ENCODE data around the gene TOM1L1. TPM values are rescaled to one million over a fixed set of nuclear protein-coding genes. Genes with fewer than 3 reads are reported as not detected.
"Not testable (repeated sequence)": the region's sequence is repeated elsewhere in the genome, so short reads cannot be mapped to it uniquely, and the experiment has no call there.

Gene TOM1L1, protein sequence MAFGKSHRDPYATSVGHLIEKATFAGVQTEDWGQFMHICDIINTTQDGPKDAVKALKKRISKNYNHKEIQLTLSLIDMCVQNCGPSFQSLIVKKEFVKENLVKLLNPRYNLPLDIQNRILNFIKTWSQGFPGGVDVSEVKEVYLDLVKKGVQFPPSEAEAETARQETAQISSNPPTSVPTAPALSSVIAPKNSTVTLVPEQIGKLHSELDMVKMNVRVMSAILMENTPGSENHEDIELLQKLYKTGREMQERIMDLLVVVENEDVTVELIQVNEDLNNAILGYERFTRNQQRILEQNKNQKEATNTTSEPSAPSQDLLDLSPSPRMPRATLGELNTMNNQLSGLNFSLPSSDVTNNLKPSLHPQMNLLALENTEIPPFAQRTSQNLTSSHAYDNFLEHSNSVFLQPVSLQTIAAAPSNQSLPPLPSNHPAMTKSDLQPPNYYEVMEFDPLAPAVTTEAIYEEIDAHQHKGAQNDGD
- total RNA-seq (2014; rRNA removed; shearing (Covaris generic)), result 9.2 and 10.5 TPM in 2 replicates
- polyA plus RNA-seq (2015; cell fraction: cytosol; rRNA removed), result 21.3 and 25.4 TPM in 2 replicates
- polyA plus RNA-seq (2015; cell fraction: nucleus; rRNA removed), result 21.7 and 24.4 TPM in 2 replicates

DNA sequence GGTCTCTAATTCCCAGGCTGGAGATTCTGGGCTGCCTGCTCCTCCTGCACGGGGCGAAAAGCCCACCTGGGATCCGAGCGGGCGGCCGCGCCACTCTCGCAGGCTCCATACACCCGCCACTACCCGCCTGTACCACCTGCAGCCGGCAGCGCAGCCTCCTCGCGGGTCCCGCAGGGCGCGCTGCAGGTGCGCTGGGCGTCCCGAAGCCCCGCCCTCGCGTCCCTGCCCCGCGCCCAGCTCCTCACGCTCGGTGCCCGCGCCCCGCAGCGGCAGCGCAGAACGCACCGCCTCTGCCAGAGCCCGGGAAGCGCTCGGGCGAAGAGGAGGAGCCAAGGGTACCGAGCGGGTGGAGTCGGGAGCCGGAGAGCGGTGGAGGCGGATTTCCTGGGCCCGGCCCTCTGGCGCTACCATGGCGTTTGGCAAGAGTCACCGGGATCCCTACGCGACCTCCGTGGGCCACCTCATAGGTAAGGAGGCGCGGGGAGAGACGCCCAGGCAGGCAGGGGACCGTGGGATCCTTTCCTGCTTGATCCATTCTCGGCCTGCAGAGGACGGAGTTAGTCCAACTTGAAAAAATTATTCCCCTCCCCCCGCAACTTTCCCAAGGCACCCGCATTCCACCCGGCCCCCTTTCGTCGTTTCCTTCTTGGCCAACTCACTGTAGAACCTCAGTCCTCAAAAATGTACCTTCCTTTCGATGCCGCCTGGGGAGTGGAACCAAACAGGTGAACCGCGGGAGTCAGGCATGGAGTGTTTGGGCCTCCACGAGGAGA is at the start of gene TOM1L1:
TOM1L1 (plus strand) TSS at position 396 of the 773 bp plus-strand sequence; CDS start at position 410, 14 bp downstream.
- peak; percentile 48 for DNase-seq (ENCODE audit: low read depth)

DNA sequence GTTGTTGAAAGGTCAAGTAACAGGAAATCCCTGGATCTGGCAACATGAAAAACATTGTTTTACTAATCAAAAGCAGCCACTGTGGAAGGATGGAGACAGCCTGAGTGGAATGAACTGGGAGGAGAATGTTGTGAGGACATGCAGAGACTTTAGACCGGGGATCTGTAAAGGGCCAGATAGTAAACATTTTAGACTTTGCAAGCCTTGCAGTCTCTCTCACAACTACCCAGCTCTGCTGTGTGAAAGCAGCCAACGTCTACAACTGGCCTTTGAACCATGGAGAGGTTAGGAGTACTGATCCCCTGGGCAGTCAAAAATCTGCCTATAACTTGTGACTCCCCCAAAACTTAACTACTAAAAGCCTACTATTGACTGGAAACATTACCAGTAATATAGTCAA is 41.5 kb upstream of the TOM1L1 start:
- DNase-seq (ENCODE audit: low read depth), result no peak

DNA sequence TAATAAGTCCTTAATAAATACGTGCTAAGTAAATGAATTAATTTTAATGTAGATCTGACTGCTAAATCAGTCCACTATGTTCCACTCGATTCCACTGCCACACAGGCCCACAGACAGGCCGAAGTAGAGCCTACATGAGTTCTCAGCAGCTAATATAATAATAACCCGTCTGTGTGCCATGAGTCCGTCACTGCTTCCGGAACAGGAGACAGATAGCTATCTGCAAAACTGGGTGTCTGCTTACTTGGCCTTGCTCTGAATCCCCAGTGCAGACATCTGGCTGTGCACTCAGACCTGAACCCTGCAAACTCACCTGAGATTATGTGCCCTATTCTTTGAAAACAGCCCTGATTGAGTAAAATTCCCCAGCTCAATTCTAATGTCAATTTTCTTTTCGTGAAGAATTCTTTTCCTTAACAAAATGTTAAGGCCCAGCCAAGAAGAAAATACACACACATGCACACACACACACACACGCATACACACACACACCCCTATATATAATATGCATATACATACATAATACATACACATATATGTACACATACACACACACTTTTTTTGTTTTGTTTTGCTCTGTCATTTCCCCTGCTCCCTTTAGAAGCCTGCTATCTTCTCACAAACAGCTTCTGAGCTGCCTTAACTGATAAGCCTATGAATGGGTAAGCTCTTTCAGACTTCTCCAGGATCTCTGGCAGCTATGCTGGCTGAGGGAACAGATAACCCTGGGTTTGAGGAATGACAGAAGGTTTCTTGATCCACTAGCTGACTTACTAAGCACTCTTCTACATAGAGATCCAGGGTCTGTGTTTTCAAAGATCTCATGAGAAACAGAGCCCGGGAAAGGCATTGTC is 39.8 kb upstream of the TOM1L1 start:
- no peak for DNase-seq (ENCODE audit: low read depth)

DNA sequence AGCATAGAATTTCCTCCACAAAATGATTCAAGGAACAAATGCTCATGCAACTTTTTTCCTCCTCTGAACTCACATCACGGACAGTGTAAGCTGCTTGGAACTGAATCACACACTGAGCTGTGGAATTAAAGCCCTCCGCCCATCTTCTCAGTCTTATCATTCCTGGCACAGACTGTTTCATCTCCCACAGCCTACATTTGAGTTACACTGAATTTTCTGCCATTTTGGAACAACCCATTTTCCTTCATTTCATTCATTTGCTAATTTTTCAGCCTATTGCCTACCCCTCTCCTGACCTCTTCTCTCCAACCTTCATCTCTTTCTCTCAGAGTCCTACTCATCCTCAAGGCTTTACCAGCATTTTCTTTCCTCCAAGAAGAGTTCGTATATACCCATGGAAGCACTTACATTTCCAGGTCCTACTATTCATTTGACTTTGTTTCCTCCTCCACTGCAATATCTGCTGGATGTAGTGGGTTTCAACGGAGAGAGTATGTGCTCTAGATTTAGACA is 39.1 kb upstream of the TOM1L1 start:
- no peak for DNase-seq (ENCODE audit: low read depth)

DNA sequence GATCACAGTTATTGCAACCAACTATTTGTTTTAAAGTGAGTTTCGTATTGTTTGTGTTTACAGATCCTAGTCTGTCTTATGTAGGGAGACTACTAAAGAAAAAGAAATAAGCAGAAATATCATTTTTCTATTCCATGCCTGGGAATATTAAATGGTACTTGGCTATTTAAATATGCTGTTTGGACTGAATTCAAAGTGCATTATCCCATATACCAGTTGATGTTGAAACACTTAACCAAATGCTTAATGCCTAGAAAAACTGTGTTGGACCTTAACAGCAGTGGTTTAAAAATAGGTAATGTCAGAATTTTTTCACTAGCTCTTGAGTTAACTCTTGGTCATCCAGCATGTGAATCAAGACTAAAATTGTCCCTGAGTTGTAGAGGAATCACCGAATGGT is 37.5 kb upstream of the TOM1L1 start:
- DNase-seq (ENCODE audit: low read depth), result no peak

DNA sequence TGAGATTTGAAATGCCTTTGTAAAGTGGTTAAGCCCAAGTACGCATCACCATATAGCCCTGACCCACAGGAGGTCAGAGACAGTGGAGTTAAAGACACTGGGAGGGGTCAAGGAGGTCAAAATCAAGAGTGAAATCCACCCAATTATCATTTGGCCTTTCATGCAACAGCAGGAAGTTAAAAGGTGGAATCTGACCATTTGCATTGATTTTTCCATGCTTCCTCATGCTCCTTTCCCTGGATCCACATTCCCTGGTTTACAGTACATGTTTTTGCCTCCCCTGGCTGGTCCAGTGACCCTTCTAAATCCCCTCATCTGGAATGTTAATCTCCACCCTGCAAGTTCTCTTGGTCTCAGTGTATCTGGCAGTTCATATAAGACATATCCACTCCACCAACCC is 36.6 kb upstream of the TOM1L1 start:
- no peak for DNase-seq (ENCODE audit: low read depth)

DNA sequence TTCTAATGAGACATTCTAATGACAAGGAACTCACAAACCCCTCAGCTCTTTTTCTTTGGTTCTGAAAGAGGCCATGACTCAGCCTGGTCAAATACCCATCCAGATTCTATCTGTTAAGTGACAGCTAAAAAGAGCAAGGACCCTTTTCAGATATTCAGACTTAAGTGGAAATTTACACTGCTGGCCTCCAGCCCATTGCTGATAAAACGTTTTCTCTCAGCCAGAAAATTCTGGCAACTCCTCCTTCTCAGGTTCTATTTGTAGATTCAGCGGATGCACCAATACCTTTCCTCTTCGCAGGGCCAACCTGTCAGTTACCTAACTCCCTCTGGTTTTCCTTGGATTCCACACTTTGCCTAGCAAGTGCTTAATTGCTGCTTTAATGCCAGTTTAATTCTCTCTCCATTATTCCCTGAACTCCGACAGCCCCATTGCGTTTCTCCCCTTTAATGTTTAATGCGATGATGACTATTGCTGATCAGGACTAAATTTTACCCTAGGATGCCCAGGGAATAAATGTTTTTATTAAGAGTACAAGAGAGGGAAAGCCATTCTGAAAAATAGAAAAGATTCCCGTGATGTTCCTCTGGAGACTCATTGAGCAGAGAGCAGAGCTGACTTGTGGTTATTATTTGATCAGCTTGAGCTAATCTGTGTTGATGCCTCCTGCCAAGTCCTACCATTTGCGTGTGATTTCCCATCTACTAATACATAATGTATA is 35.9 kb upstream of the TOM1L1 start:
- DNase-seq (ENCODE audit: low read depth), result no peak

DNA sequence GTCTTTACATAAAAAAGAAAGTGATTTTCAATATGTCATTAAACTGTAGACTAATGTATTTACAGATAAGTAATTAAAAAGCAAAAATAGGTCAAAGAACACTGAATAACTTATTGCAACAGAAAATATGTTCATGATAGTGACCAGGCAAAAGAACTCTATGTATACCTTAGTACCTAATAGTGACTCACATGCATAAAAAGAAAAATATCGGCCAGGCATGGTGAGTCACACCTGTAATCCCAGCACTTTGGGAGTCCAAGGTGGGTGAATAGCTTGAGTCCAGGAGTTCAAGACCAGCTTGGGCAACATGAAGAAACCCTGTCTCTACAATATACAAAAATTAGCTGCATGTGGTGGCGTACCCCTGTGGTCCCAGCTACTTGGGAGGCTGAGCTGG is 33.0 kb upstream of the TOM1L1 start:
- peak; percentile 4 for DNase-seq (ENCODE audit: low read depth)

DNA sequence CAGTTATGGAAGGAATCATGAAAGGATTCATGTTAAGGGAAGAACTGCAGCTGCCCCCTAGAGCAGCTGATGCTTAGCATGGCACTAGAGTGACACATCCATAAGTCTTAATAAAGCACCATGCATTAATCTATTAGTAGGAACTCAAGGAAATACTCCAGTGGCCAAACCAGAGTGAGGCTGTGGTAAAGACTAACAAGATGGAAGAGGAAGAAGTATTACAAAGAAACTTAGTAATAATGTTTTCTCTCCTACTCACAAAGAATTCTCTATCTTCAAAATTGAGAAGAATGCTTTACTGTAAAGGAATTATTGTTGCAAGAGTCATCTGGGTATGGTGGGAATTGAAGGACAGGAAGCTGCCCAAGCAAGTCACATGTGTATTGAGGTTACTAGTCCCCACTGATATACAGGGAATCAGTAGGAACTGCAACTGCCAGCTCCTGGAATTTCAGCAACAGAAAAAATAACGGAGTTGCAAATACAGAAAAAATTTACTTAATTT is 29.9 kb upstream of the TOM1L1 start:
- peak; percentile 50 for DNase-seq (ENCODE audit: low read depth)

DNA sequence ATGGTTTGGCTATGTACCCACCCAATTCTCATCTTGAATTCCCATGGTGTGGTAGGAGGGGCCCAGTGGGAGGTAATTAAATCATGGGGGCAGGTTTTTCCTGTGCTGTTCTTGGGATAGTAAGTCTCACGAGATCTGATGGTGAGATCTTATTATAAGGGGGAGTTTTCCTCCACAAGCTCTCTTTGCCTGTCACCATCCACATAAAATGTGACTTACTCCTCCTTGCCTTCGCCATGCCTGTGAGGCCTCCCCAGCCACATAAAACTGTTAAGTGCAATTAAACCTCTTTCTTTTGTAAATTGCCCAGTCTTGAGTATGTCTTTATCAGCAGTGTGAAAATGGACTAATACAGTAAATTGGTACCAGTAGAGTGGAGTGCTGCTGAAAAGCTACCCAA is 24.7 kb upstream of the TOM1L1 start:
- not testable (repeated sequence) for DNase-seq (ENCODE audit: low read depth)

DNA sequence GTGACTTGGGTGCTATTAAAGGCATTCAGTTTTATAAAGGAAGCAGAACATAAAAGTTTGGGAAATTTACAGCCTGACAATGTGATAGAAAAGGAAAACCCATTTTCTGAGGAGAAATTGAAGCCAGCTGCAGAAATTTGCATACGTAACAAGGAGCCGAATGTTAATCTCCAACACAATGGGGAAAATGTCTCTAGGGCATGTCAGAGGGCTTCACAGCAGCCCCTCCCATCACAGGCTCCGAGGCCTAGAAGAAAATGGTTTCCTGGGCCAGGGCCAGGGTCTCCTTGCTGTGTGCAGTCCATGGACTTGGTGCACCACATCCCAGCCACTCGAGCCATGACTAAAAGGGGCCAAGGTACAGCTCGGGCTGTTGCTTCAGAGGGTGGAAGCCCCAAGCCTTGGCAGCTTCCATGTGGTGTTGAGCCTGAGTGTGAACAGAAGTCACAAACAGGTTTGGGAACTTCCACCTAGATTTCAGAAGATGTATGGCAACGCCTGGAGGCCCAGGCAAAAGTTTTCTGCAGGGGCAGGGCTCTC is 23.9 kb upstream of the TOM1L1 start:
- no peak for DNase-seq (ENCODE audit: low read depth)

DNA sequence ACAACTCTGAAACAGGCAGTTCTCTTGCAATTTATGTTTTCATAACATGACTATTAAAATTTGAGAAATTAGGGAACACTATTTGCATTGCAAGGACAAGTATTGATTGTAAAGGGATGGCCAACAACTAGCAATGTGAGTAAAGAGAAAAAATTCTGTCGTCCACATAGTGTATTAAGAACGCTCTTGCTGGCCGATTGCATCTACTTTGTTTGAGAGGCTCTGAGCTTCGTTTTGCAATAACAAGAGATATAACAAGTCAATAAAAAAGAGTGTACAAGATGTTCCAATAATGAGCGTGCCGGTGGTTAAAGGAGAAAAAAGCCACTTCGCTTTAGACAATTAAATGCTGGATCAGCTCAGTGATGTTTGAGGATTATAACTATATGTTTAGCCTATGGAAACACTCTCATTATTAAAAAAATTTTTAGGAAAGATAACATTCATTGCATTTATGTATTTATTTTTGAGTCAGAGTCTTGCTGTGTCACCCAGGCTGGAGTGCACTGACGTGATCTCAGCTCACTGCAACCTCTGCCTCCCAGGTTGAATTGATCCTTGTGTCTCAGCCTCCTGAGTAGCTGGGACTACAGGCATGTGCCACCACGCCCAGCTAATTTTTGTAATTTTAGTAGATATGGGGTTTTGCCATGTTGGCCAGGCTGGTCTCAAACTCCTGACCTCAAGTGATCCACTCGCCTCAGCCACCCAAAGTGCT is 19.2 kb upstream of the TOM1L1 start:
- DNase-seq (ENCODE audit: low read depth), result no peak

DNA sequence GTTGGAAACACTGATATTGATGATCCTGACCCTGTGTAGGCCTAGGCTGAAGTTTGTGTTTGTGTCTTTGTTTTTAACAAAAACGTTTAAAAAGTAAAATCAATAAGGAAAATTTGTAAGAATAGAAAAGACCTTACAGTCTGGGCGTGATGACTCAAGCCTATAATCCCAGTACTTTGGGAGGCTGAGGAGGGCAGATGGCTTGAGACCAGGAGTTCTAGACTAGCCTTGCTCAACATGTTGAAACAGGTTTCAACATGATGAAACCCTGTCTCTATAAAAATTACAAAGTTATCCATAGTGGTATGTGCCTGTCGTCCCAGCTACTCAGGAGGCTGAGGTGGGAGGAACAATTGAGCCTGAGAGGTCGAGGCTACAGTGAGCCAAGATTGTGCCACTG is 18.3 kb upstream of the TOM1L1 start:
- no peak for DNase-seq (ENCODE audit: low read depth)

DNA sequence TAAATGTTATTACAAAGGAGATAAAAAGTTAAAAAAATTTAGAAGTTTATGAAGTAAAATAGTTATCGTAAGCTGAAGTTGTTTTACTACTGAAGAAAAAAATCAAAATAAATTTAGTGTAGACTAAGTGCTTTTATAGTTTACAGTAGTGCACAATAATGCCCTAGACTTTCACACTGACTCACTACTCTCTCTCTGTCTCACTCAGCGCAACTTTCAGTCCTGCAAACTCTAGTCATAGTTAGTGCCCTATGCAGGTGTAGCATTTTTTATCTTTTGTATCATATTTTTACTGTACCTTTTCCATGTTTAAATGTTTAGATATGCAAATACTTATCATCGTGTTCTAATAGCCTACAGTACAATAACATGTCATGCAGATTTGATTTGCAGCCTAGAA is 17.7 kb upstream of the TOM1L1 start:
- DNase-seq (ENCODE audit: low read depth), result no peak

DNA sequence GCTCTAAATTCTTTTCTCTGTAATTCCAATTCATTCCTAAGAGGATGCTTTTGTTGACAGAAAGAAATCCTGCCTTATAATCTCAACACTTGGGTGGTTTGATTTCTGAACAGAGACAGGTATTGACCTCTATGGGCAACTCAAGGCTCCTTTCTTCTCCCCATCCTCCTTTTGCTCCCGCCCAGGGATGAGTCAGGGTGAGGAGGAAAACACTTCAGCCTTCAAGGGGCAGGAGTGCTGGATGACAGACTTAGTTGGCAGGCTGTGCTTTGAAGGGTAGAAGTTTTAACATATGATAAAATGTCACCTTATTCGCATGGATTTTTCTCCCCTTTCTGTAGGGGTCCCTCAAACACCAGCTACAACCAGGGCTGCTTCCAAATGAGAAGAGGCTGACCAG is 16.7 kb upstream of the TOM1L1 start:
- DNase-seq (ENCODE audit: low read depth), result peak; percentile 7

DNA sequence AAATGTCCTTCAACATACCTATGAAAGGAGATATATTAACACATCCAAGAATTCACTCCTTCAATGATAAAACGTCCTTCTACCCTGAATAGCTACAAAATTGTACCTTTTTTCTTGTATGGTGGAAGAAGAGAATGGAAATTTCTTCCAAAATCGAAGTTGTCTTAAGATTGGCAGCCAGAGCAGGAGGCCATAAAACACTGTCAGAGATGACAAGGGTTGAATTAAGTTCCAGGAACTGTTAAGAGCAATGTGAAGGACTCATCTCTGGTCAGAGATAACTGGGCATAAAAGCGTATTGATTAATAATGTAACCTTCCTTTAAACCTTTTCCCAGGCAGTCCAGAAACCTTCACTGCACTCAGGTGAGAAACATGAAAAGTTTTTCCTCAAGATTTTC is 12.9 kb upstream of the TOM1L1 start:
- no peak for DNase-seq (ENCODE audit: low read depth)

DNA sequence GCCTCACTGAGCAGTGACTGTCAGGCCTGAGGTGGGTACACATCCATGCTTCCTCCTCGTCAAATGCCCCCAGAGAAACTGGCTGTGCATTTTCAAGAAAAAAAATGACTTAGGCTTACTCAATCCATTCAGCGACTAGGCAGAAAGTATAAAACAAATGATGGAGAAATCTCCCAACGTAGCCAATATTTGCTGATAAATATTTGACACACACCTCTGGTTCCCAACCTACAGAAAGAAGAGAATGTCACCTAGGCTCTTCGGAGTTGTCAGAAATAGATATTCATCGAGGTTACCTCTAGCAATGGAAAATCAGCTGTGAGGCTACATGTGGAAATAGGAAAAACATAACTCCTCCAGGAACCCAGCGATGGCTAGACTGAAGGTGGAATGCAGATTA is 12.4 kb upstream of the TOM1L1 start:
- DNase-seq (ENCODE audit: low read depth), result no peak

DNA sequence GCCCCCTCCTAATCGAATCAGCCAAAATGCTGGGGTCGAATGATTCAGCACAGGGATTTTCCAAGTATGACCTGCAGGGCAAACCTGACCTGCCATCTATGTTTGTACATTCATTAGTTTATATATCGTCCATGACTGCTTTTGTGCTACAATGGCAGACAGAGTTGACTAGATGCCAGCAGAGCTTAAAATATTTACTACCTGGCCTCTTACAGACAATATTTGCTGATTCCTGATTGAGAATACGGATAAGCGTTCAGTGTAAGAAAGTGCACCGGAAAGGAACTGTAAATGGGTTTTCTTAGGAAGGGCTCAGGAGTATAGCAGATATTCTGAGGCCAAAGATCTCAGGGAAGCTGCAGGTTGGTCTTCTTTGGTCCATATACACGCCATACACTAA is 11.7 kb upstream of the TOM1L1 start:
- DNase-seq (ENCODE audit: low read depth), result no peak

DNA sequence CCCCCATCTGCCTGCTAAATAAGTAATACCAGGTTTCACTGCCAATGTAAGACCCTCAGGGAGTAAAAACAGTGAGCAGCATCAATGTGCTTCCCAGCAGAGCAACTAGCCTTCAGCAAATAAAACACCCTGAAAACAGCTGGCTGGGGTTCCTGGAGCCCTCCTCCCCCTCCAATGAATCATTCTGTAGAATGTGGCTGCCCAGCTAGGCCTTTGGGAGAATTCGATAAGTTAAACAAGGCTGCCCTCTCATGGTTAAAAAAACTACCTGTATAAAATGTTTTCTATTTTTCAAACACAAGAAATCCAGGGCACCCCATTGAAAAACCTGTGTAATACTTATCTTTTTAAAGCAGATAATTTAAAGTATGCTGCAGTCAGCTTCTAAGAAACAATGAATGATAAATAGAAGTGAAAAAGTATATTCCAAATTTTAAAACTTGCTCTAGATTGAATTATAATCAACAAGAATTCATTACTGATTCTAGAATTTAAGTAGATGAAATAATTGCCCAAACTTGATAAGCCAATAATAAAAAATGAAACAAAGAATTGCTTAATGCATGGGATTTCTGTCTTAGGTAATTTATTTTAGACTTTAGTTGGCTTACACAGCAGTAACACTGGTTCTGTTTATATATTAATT is 9.4 kb upstream of the TOM1L1 start:
- peak; percentile 63 for DNase-seq (ENCODE audit: low read depth)

Measured in HT1080 (cell line).